Measurements from ENCODE around the gene LRRC17.

The LRRC17 gene

GRCh38 chr7:102978284-102978683, 65.5 kb downstream of the LRRC17 start (continued):
- TF ChIP-seq KLF7 (tag by site-specific recombination; IDR thresholded peaks at IDR 0.05; ENCODE audit: borderline replicate concordance), result no peak
- TF ChIP-seq ZNF529 (tag by site-specific recombination; IDR thresholded peaks at IDR 0.05; ENCODE audit: insufficient replicate concordance), result no peak
- no peak for TF ChIP-seq ZNF266 (tag by site-specific recombination; IDR thresholded peaks at IDR 0.05; ENCODE audit: low read depth)
- TF ChIP-seq ZNF692 (tag by site-specific recombination; IDR thresholded peaks at IDR 0.05), result no peak
- no peak for TF ChIP-seq BCL6B (tag by site-specific recombination; IDR thresholded peaks at IDR 0.05)
- no peak for TF ChIP-seq CTCF (tag by site-specific recombination; IDR thresholded peaks at IDR 0.05)

- Histone ChIP-seq H3K36me3 (ENCODE audit: control insufficient read depth in 2 of 2, insufficient read depth in 1 of 2, low read length in 2 of 2) (no peaks in the 10 kb centered on the region), H3K27ac (ENCODE audit: extremely low read depth, low read depth, low read length) (no peak overlapping the region), H3K4me3 (ENCODE audit: low read depth, low read length) (no peak overlapping the region), H3K9me3 (ENCODE audit: control insufficient read depth, insufficient read depth, low read depth, low read length) (no peaks in the 10 kb centered on the region), H3K4me1 (ENCODE audit: control insufficient read depth, insufficient read depth, low read length) (no peaks in the 10 kb centered on the region)
- TF ChIP-seq ZNF660 (tag by site-specific recombination; IDR thresholded peaks at IDR 0.05) (no peak), ZNF248 (tag by site-specific recombination; IDR thresholded peaks at IDR 0.05) (peak; percentile 94)
- ChIA-PET POLR2A (no interaction called here), CTCF (no interaction called here)
These were observed 66.9 kb downstream of the LRRC17 start for GRCh38 chr7:102979670-102980069.

GRCh38 chr7:102981451-102981850, 68.7 kb downstream of the LRRC17 start:
- Histone ChIP-seq H3K36me3 (ENCODE audit: control insufficient read depth in 2 of 2, insufficient read depth in 1 of 2, low read length in 2 of 2) (no peaks in the 10 kb centered on the region), H3K27ac (ENCODE audit: extremely low read depth, low read depth, low read length) (no peak overlapping the region), H3K4me1 (ENCODE audit: control insufficient read depth, insufficient read depth, low read length) (no peaks in the 10 kb centered on the region), H3K9me3 (ENCODE audit: control insufficient read depth, insufficient read depth, low read depth, low read length) (no peaks in the 10 kb centered on the region), H3K4me3 (ENCODE audit: low read depth, low read length) (no peak overlapping the region)
- no peak for TF ChIP-seq ZNF426 (tag by site-specific recombination; IDR thresholded peaks at IDR 0.05)
- TF ChIP-seq PRDM1 (tag by site-specific recombination; IDR thresholded peaks at IDR 0.05), result no peak
- no peak for TF ChIP-seq ZNF394 (tag by site-specific recombination; IDR thresholded peaks at IDR 0.05; ENCODE audit: borderline replicate concordance)
- TF ChIP-seq OVOL3 (tag by site-specific recombination; IDR thresholded peaks at IDR 0.05), result no peak
- CTCF ChIA-PET, result no interaction called here
- POLR2A ChIA-PET, result no interaction called here

- POLR2A ChIA-PET, result interaction anchor here (0.6 kb wide), 1 partner anchor 56 kb away, joined by 4 read pairs; no protein-coding TSS in a partner anchor
- no peaks in the 10 kb centered on the region for H3K36me3 ChIP-seq (ENCODE audit: control insufficient read depth in 2 of 2, insufficient read depth in 1 of 2, low read length in 2 of 2)
- CTCF ChIA-PET, result interaction anchor here (0.6 kb wide), 1 partner anchor 79 kb away, joined by 6 read pairs; no protein-coding TSS in a partner anchor
- H3K27ac ChIP-seq (ENCODE audit: extremely low read depth, low read depth, low read length), result no peak overlapping the region
- H3K9me3 ChIP-seq (ENCODE audit: control insufficient read depth, insufficient read depth, low read depth, low read length), result no peaks in the 10 kb centered on the region
- H3K4me3 ChIP-seq (ENCODE audit: low read depth, low read length), result no peak overlapping the region
- H3K4me1 ChIP-seq (ENCODE audit: control insufficient read depth, insufficient read depth, low read length), result no peaks in the 10 kb centered on the region
- TF ChIP-seq KLF16 (tag by site-specific recombination; IDR thresholded peaks at IDR 0.05), result no peak
- no peak for TF ChIP-seq ZBTB44 (tag by site-specific recombination; IDR thresholded peaks at IDR 0.05)
These were observed 69.4 kb downstream of the LRRC17 start for GRCh38 chr7:102982235-102982634.

All from HEK293 (cell line).